ENCODE results near the gene TMEM131. TPM values are rescaled to one million over a fixed set of nuclear protein-coding genes. Genes with fewer than 3 reads are reported as not detected.

TMEM131 gene
- total and polyA plus RNA-seq, 2 of the 8 experiments (the other 6 are each of a cell fraction or from before 2014, with no cell fraction given), result 9.7 to 22.9 TPM

DNA sequence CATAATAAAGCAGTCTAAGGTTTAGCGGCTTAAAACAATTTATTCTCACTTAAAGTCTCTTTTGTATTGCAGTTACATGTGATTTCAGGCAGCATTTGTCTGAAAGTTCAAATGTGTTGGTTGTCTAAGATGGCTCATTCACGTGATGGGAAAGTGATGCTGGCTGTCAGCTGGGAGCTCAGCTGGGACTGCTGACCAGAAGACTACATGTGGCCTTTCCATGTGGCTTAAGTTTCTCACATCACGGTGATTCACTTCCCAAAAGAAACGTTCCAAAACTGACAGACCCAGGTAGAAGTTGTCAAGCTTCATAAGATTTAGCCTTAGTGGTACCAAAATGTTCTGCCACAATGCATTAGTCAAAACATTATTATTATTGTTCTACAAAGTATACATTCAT lies 76.9 kb downstream of the TMEM131 start:
- Histone ChIP-seq H2AK5ac (ENCODE audit: low read depth, low read length) (no peak overlapping the region), H4K8ac (ENCODE audit: extremely low read depth, insufficient read depth, low read length) (no peak overlapping the region), H2BK120ac (replicated peaks; ENCODE audit: low read depth, low read length) (no peak overlapping the region), H3K79me2 (ENCODE audit: control insufficient read depth in 1 of 2, insufficient read depth in 2 of 2, low read length in 2 of 2) (peaks cover 0 to 11% of the 10 kb centered on the region in 2 experiments; a peak in 2 of 4 replicates), H4K20me1 (replicated peaks in 1 of 2; ENCODE audit: control insufficient read depth in 1 of 2, insufficient read depth in 2 of 2, low read length in 2 of 2) (peaks cover 0 to 2% of the 10 kb centered on the region in 2 experiments), H4K5ac (ENCODE audit: insufficient read length, low read depth, low read length) (no peak overlapping the region), H3K23me2 (ENCODE audit: low read depth, low read length) (peaks cover 1% of the 10 kb centered on the region; the same call in 1 of the 2 replicates), H3K27me3 (replicated peaks in 1 of 4; ENCODE audit: control insufficient read depth in 3 of 4, extremely low read depth in 1 of 4, insufficient read depth in 3 of 4, low read length in 3 of 4) (no peaks in the 10 kb centered on the region), H3K56ac (replicated peaks; ENCODE audit: insufficient read length, low read depth, low read length) (no peak overlapping the region), H3K4ac (replicated peaks; ENCODE audit: insufficient read length, low read depth, low read length) (no peak overlapping the region), H3K36me3 (ENCODE audit: control insufficient read depth in 2 of 4, insufficient read depth in 4 of 4, low read length in 3 of 4) (no peaks in the 10 kb centered on the region), H3K23ac (ENCODE audit: insufficient read length) (no peak overlapping the region), H2AFZ (ENCODE audit: low read length) (no peak overlapping the region), H3K4me3 (ENCODE audit: extremely low read depth in 1 of 4, insufficient read depth in 2 of 4, low read depth in 3 of 4, low read length in 4 of 4) (no peak overlapping the region), H2BK20ac (ENCODE audit: low read length) (no peak overlapping the region), H3K4me1 (replicated peaks in 1 of 4; ENCODE audit: control insufficient read depth in 3 of 4, insufficient read depth in 4 of 4, low read length in 3 of 4) (no peaks in the 10 kb centered on the region; a peak in 1 of 7 replicates), H2BK12ac (ENCODE audit: low read depth, low read length) (no peak overlapping the region), H3K4me2 (ENCODE audit: insufficient read depth in 1 of 2, low read depth in 2 of 2, low read length in 2 of 2) (no peak overlapping the region), H3K18ac (ENCODE audit: extremely low read depth, low read length) (no peak overlapping the region), H2BK5ac (ENCODE audit: low read depth, low read length) (no peak overlapping the region), H3K79me1 (ENCODE audit: low read depth, low read length) (no peaks in the 10 kb centered on the region), H3K27ac (ENCODE audit: low read depth, low read length) (no peak overlapping the region), H3K14ac (ENCODE audit: insufficient read length) (no peak overlapping the region), H3K9me3 (ENCODE audit: insufficient read depth in 2 of 2, low read depth in 1 of 2, low read length in 1 of 2) (no peaks in the 10 kb centered on the region), H2BK15ac (ENCODE audit: low read length) (no peak overlapping the region), H4K91ac (replicated peaks; ENCODE audit: insufficient read length, low read length) (no peak overlapping the region), H3K9ac (replicated peaks in 1 of 4; ENCODE audit: extremely low read depth in 1 of 4, low read depth in 3 of 4, low read length in 3 of 4) (no peak overlapping the region)
- ChIA-PET CTCF (ENCODE audit: partially characterized antibody) (interaction anchor here (1.1 kb wide), 1 partner anchor 42 kb away, joined by 3 read pairs; no protein-coding TSS in a partner anchor), POLR2A (ENCODE audit: partially characterized antibody) (interaction anchor here (0.6 kb wide), 1 partner anchor 76 kb away, joined by 3 read pairs; no protein-coding TSS in a partner anchor)
- 95% methylated on average over 4 of the region's 4 CpGs; no CpG with 5 or more reads in 1 of the 2 experiments for whole genome bisulfite sequencing, 2 experiments (ENCODE audit: extremely low coverage in 1 of 2, insufficient coverage in 1 of 2, insufficient read length in 1 of 2, insufficient replicate concordance in 2 of 2, low coverage in 1 of 2, low lambda C conversion rate in 2 of 2, missing lambda C conversion rate in 1 of 2)
- DNase-seq (ENCODE audit: low read depth in 1 of 2, low spot score in 2 of 2), result no peak
- no peak for FAIRE-seq
- TF ChIP-seq EGR1 (IDR thresholded peaks at IDR 0.05; ENCODE audit: borderline replicate concordance, low read depth, low read length), result no peak
- no peak for TF ChIP-seq RNF2 (IDR thresholded peaks at IDR 0.05; ENCODE audit: borderline replicate concordance, low read depth, low read length, missing control alignments, poor library complexity, severe bottlenecking)
- no peak for TF ChIP-seq BCL11A (IDR thresholded peaks at IDR 0.05; ENCODE audit: low read depth in 2 of 2, low read length in 2 of 2)
- TF ChIP-seq SP1 (IDR thresholded peaks at IDR 0.05; ENCODE audit: low read depth, low read length), result no peak
- no peak for TF ChIP-seq TEAD4 (IDR thresholded peaks at IDR 0.05; ENCODE audit: low read depth, low read length)
- TF ChIP-seq NANOG (IDR thresholded peaks at IDR 0.05; ENCODE audit: insufficient read depth, low read depth, low read length, poor library complexity, severe bottlenecking), result no peak
- TF ChIP-seq BACH1 (IDR thresholded peaks at IDR 0.05; ENCODE audit: low read length), result no peak

Measured in H1 (cell line).